GM23248 (cell line): ENCODE results near the gene FGF14. TPM values are rescaled to one million over a fixed set of nuclear protein-coding genes. Genes with fewer than 3 reads are reported as not detected.

Source experiments
- DNase-seq: peaks from one replicate; pipeline ENCODE4 v3.0.0-alpha.2; 2015
- H2AFZ ChIP-seq: fragments of 200-600 bp; sonication (generic); 2 replicates; pipeline ENCODE4 v1.6.1; 2016; ENCODE audit warnings: antibody characterized with exemption
- H3F3A ChIP-seq: fragments of 200-600 bp; sonication (generic); 2 replicates; pipeline ENCODE4 v1.6.1; 2016; ENCODE audit warnings: mild to moderate bottlenecking, antibody characterized with exemption, mixed run types; ENCODE audit not compliant: insufficient read depth
- H3K27ac ChIP-seq: fragments of 200-600 bp; sonication (generic); 2 replicates; pipeline ENCODE4 v1.5.1; 2016; ENCODE audit warnings: mild to moderate bottlenecking
- H3K27me3 ChIP-seq: fragments of 200-600 bp; sonication (generic); replicated peaks from 2 replicates; pipeline ENCODE4 v1.6.1; 2016; ENCODE audit warnings: mild to moderate bottlenecking; ENCODE audit not compliant: insufficient read depth
- H3K36me3 ChIP-seq: fragments of 200-600 bp; sonication (generic); 2 replicates; pipeline ENCODE4 v1.6.1; 2016; ENCODE audit warnings: low read depth, mild to moderate bottlenecking
- H3K4me1 ChIP-seq: fragments of 200-600 bp; sonication (generic); 2 replicates; pipeline ENCODE4 v1.6.1; 2016; ENCODE audit warnings: mild to moderate bottlenecking; ENCODE audit not compliant: insufficient read depth
- H3K4me2 ChIP-seq: fragments of 200-600 bp; sonication (generic); one replicate; pipeline ENCODE4 v1.6.1; 2016; ENCODE audit warnings: mild to moderate bottlenecking; ENCODE audit not compliant: unreplicated experiment
- H3K4me3 ChIP-seq: fragments of 200-600 bp; sonication (generic); 2 replicates; pipeline ENCODE4 v1.5.1; 2016; ENCODE audit warnings: mild to moderate bottlenecking
- H3K79me2 ChIP-seq: fragments of 200-600 bp; sonication (generic); 2 replicates; pipeline ENCODE4 v1.6.1; 2016; ENCODE audit warnings: mild to moderate bottlenecking; ENCODE audit not compliant: insufficient read depth
- H3K9ac ChIP-seq: fragments of 200-600 bp; sonication (generic); 2 replicates; pipeline ENCODE4 v1.6.1; 2016; ENCODE audit warnings: mild to moderate bottlenecking
- H3K9me2 ChIP-seq: fragments of 200-600 bp; sonication (generic); 2 replicates; pipeline ENCODE4 v1.6.1; 2016; ENCODE audit warnings: mixed run types, mild to moderate bottlenecking, moderate library complexity; ENCODE audit not compliant: insufficient read depth
- H3K9me3 ChIP-seq: fragments of 200-600 bp; sonication (generic); one replicate; pipeline ENCODE4 v1.6.1; 2017; ENCODE audit warnings: low read depth
- H4K20me1 ChIP-seq: fragments of 200-600 bp; sonication (generic); 2 replicates; pipeline ENCODE4 v1.6.0; 2016; ENCODE audit not compliant: insufficient read depth
- EZH2 ChIP-seq: fragments of 200-600 bp; sonication (generic); IDR thresholded peaks from 2 replicates; pipeline ENCODE4 v1.6.1; 2018; ENCODE audit warnings: antibody characterized with exemption, mild to moderate bottlenecking; ENCODE audit not compliant: insufficient read depth, poor library complexity, severe bottlenecking
- EZH2phosphoT487 ChIP-seq: fragments of 200-600 bp; sonication (generic); IDR thresholded peaks from 2 replicates; pipeline ENCODE4 v1.6.1; 2018; ENCODE audit warnings: antibody characterized with exemption, moderate library complexity, mild to moderate bottlenecking, low read depth; ENCODE audit not compliant: insufficient read depth
- WGBS, 2 experiments: methylation state at CpG; one replicate each; pipeline ENCODE4 v1.1.6; 2015 to 2017; ENCODE audit warnings: low lambda C conversion rate in 2 of 2, low coverage in 1 of 2; ENCODE audit errors: missing lambda C conversion rate in 2 of 2; 5-methylcytosine and 5-hydroxymethylcytosine counted together
- in situ Hi-C: fragments of 300-500 bp; cut with MboI; formaldehyde crosslinking; loops from 2 replicates; pipeline ENCODE4 v1.15.0; 2020
- polyA plus RNA-seq: library from polyadenylated mRNA; unstranded; fragments of >200 nt; fragmentation: Nextera tagmentation; extraction: Ambion mirVana; gene quantifications from 2 replicates; pipeline ENCODE4 v1.2.1, GENCODE V29; 2016
- total RNA-seq: library from RNA; depleted of rRNA; stranded (reverse); fragments of >200 nt; shearing (Covaris generic); gene quantifications from 2 replicates; pipeline ENCODE4 v1.2.3, GENCODE V29; 2014

Gene FGF14
- total and polyA plus RNA-seq, 2 experiments from 2014 or later, result 1.9 TPM; not detected in 1

DNA sequence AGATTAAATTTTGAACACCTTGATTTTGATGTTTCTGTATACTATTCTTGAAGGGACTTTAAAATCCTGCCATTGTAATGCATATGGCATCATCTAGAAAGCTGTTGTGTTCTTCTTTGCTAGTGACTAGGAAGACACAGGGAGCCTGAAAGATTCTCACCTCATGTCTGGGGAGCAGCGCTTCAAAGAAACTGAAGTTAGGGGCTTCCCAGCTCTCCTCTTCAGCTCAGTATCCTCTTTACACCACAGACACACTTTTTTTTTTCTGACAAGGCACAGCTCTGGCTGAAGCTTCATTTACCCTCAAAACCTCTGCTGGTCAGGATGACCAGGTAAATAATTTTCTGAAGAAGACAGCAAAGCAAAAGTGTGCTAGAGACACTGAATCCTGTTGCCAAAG is 693.7 kb downstream of the FGF14 start:
- Histone ChIP-seq H3K27me3 (no peaks in the 10 kb centered on the region), H2AFZ (no peak overlapping the region), H3K9me3 (no peaks in the 10 kb centered on the region), H3K27ac (no peak overlapping the region; the same call in 1 of the 2 replicates), H3K36me3 (peaks cover 53% of the 10 kb centered on the region), H4K20me1 (no peaks in the 10 kb centered on the region), H3K4me2 (no peak overlapping the region), H3K4me3 (no peak overlapping the region), H3K79me2 (no peaks in the 10 kb centered on the region), H3K9ac (no peak overlapping the region), H3F3A (peaks cover 32% of the 10 kb centered on the region), H3K4me1 (peaks cover 17% of the 10 kb centered on the region), H3K9me2 (no peaks in the 10 kb centered on the region)
- in situ Hi-C loops, result no loop called here
- TF ChIP-seq EZH2 (no peak), EZH2phosphoT487 (no peak)
- no peak for DNase-seq
- WGBS, 2 experiments, result 100% methylated on average over 1 of the region's 1 CpG

DNA sequence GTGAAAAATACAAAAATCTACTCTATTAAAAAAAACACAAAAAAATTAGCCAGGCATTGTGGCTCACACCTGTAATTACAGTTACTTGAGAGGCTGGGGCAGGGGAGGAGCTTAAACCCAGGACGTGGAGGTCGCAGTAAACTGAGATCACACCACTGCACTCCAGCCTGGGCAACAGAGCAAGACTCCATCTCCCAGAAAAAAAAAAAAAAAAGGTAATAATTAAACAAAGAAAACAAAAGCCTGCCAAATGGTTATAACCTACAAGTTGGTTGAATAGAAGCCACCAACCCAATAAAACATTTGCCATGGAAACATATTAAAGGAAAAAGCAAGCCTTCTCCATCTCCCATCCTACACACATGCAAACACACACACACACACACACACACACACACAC is 694.2 kb downstream of the FGF14 start:
- no peak overlapping the region for H3K9ac ChIP-seq
- no peaks in the 10 kb centered on the region for H4K20me1 ChIP-seq
- H3K79me2 ChIP-seq, result no peaks in the 10 kb centered on the region
- H2AFZ ChIP-seq, result no peak overlapping the region
- no peak for DNase-seq
- H3K27ac ChIP-seq, result peak overlapping the region; percentile 78; the same call in 1 of the 2 replicates
- H3F3A ChIP-seq, result peaks cover 32% of the 10 kb centered on the region
- no peak overlapping the region for H3K4me2 ChIP-seq
- in situ Hi-C loops, result no loop called here
- H3K9me3 ChIP-seq, result no peaks in the 10 kb centered on the region
- H3K27me3 ChIP-seq, result no peaks in the 10 kb centered on the region
- TF ChIP-seq EZH2phosphoT487 (no peak), EZH2 (no peak)
- peaks cover 51% of the 10 kb centered on the region for H3K36me3 ChIP-seq
- no peak overlapping the region for H3K4me3 ChIP-seq
- no peaks in the 10 kb centered on the region for H3K9me2 ChIP-seq
- WGBS, 2 experiments, result 84 to 89% methylated on average over 2 of the region's 2 CpGs
- peaks cover 17% of the 10 kb centered on the region for H3K4me1 ChIP-seq

DNA sequence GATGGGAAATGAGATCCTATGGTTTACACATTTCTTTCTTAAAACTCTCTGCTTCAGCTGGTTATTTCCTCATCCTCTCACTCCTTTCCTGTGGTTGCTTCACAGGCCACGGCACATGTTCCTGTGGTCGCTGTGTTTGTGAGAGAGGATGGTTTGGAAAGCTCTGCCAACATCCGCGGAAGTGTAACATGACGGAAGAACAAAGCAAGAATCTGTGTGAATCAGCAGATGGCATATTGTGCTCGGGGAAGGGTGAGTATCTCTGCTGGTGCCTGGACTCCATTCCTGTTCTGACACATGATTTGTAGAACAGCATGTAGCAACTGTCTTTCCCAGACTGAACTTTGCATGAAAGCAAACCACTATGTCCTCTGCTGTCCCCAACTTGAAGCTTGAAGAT is 695.2 kb downstream of the FGF14 start:
- in situ Hi-C loops, result no loop called here
- DNase-seq, result peak; percentile 98
- Histone ChIP-seq H3K27ac (peak overlapping the region; percentile 78), H3K4me2 (peak overlapping the region; percentile 27), H3K9me3 (no peaks in the 10 kb centered on the region), H3K4me1 (peaks cover 17% of the 10 kb centered on the region), H3K36me3 (peaks cover 49% of the 10 kb centered on the region), H3K9ac (peak overlapping the region; percentile 43), H3K79me2 (no peaks in the 10 kb centered on the region), H3F3A (peaks cover 32% of the 10 kb centered on the region), H2AFZ (no peak overlapping the region), H4K20me1 (no peaks in the 10 kb centered on the region), H3K9me2 (no peaks in the 10 kb centered on the region), H3K4me3 (no peak overlapping the region), H3K27me3 (no peaks in the 10 kb centered on the region)
- TF ChIP-seq EZH2 (no peak), EZH2phosphoT487 (peak; percentile 88)
- WGBS, 2 experiments, result 1 to 3% methylated on average over 6 of the region's 6 CpGs

DNA sequence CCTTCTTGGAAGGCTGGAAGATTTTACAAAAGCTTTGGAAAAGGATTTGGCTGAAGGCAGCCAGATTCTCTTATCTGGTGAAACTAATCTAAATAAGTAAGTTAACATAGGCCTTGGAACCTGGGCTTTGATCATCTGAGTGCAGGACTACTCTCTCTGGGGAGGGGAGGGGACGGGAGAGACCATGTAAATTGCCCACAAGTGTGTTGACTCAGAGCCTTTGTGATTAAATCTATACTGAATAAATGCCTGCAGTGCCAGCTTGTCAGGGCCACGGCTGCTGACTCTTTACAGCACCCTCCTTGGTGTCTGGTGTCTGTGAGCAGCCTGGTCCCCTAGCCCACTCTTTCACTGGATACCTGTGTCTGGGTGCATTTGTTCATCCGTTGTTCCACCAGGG is 698.0 kb downstream of the FGF14 start:
- TF ChIP-seq EZH2phosphoT487, result no peak
- TF ChIP-seq EZH2, result no peak

DNA sequence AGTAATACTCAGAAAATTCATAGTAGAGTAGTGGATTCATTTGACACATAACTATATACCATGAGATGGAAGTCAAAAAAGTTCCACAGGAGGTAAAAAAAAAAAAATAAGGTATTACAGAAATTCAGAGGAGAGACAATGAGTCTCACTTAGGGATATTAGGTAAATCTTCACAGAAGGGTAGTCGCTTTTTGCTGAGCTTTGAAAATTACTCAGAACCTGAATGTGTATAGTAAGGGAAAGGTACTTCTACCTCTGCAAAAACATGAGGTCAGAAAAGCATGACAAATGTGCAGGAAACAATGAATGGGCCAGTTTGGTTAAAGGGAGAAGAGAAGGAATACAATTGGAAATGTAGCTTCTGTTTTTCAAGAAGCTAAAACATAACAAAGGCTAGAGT is 698.8 kb downstream of the FGF14 start:
- H3K9me3 ChIP-seq, result no peaks in the 10 kb centered on the region
- no peaks in the 10 kb centered on the region for H3K27me3 ChIP-seq
- no peak overlapping the region for H2AFZ ChIP-seq
- H3K4me2 ChIP-seq, result no peak overlapping the region
- no peak overlapping the region for H3K4me3 ChIP-seq
- H3K36me3 ChIP-seq, result peaks cover 51% of the 10 kb centered on the region
- no peak overlapping the region for H3K9ac ChIP-seq
- no peak for DNase-seq
- in situ Hi-C loops, result no loop called here
- H3F3A ChIP-seq, result peaks cover 49% of the 10 kb centered on the region
- WGBS, 2 experiments, result 97 to 100% methylated on average over 1 of the region's 1 CpG
- no peaks in the 10 kb centered on the region for H3K9me2 ChIP-seq
- peaks cover 37% of the 10 kb centered on the region for H3K4me1 ChIP-seq
- no peak overlapping the region for H3K27ac ChIP-seq
- H4K20me1 ChIP-seq, result no peaks in the 10 kb centered on the region
- H3K79me2 ChIP-seq, result no peaks in the 10 kb centered on the region
- no peak for TF ChIP-seq EZH2
- no peak for TF ChIP-seq EZH2phosphoT487

More for the DNA sequence above, 698.0 kb downstream of the FGF14 start:
- no peak overlapping the region for H3K4me3 ChIP-seq
- H2AFZ ChIP-seq, result no peak overlapping the region
- no peaks in the 10 kb centered on the region for H3K9me2 ChIP-seq
- H3K9me3 ChIP-seq, result no peaks in the 10 kb centered on the region
- no peaks in the 10 kb centered on the region for H3K27me3 ChIP-seq
- WGBS, 2 experiments, result 85 to 97% methylated on average over 3 of the region's 3 CpGs
- no peak for DNase-seq
- H3K4me2 ChIP-seq, result no peak overlapping the region
- H4K20me1 ChIP-seq, result no peaks in the 10 kb centered on the region
- peaks cover 30% of the 10 kb centered on the region for H3K4me1 ChIP-seq
- H3K9ac ChIP-seq, result no peak overlapping the region
- in situ Hi-C loops, result no loop called here
- H3F3A ChIP-seq, result peaks cover 46% of the 10 kb centered on the region
- H3K27ac ChIP-seq, result no peak overlapping the region
- H3K36me3 ChIP-seq, result peaks cover 56% of the 10 kb centered on the region
- no peaks in the 10 kb centered on the region for H3K79me2 ChIP-seq
